Measurements from ENCODE around the gene BMPR1A. TPM values are rescaled to one million over a fixed set of nuclear protein-coding genes. Genes with fewer than 3 reads are reported as not detected.

The BMPR1A gene
- polyA plus RNA-seq, 2 of the 4 experiments (the other 2 are of a cell fraction) = 25.5 to 39.0 TPM

DNA sequence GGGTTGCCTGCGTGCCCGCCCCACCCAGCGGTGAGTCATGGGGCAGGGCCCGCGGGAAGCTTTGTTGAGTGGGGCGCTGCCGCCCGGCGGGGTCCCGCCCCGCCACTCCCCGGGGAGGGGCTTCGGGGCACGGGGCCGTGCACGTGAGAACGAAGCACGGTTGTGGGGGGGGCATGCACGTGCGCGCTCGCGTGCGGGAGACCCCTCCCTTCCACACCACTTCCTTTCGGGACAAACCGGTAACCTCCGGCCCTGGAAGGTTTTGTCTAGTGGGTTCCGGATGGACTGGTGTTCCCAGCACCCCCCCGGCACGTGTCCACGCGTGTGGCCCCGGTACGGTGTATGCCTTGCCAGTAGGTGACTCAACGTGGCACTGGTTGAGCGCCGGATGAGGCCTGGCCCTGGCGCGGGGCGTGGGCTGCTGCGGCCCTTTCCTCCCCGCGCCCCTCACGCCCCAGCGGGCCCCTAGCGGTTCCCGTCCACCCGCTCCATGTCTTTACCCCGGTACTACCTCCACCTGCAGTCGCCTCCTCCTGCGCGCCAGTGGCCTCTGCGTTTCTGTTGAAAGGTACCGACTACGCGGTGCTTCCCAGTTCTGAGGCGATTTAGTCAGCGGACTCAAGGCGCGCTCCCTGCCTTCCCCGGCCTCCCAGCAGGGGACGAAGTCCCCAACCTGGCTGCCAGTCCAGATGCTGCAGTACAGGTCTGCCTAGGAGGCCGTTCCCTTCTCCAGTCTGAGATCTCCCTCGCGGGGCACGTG is 215.0 kb downstream of the BMPR1A start:
- H3K27ac ChIP-seq = peak overlapping the region; percentile 87 to 96
- WGBS (ENCODE audit: missing lambda C conversion rate) = 69% methylated on average over 21 of the region's 66 CpGs
- FAIRE-seq = no peak
- peak; percentile 79 to 85 for DNase-seq (ENCODE audit: low read depth in 1 of 2, low spot score in 1 of 2)
- peak; percentile 68 to 79 for ATAC-seq
- peaks cover 40% of the 10 kb centered on the region for H3K4me1 ChIP-seq
- CTCF ChIA-PET = interaction anchor here (0.7 to 7.2 kb wide), 4 partner anchors 11 to 211 kb away, joined by 3 to 57 read pairs (median 22); no protein-coding TSS in a partner anchor
- POLR2A ChIA-PET = interaction anchor here (0.6 to 1.6 kb wide), 7 partner anchors 15 to 215 kb away, joined by 3 to 9 read pairs (median 5); partner anchors contain the start of genes BMPR1A, GLUD1, MMRN2 and SHLD2
- peak overlapping the region; percentile 59 for H3K4me3 ChIP-seq
- no peaks in the 10 kb centered on the region for H3K9me3 ChIP-seq
- H3K4me2 ChIP-seq = peak overlapping the region; percentile 88
- TF ChIP-seq MYC (IDR thresholded peaks at IDR 0.05; ENCODE audit: borderline replicate concordance, low read length) (peak; percentile 92), ZSCAN20 (CRISPR knock-in tag; IDR thresholded peaks at IDR 0.05) (no peak), ZFP36 (IDR thresholded peaks at IDR 0.05; ENCODE audit: borderline replicate concordance, partially characterized antibody) (no peak), SMC3 (IDR thresholded peaks at IDR 0.05) (no peak), KDM5A (IDR thresholded peaks at IDR 0.05) (no peak), ESRRA (IDR thresholded peaks at IDR 0.05; ENCODE audit: borderline replicate concordance, low read length) (no peak), NPAS2 (CRISPR knock-in tag; IDR thresholded peaks at IDR 0.05; ENCODE audit: borderline replicate concordance) (peak; percentile 99), BHLHE40 (IDR thresholded peaks at IDR 0.05; ENCODE audit: low read depth, low read length) (peak; percentile 97), FOSL2 (IDR thresholded peaks at IDR 0.05) (peak; percentile 73), FOSL2 (CRISPR knock-in tag; IDR thresholded peaks at IDR 0.05) (peak; percentile 96), HOXB13 (CRISPR knock-in tag; IDR thresholded peaks at IDR 0.05; ENCODE audit: low read depth) (no peak), FOXS1 (CRISPR knock-in tag; IDR thresholded peaks at IDR 0.05) (no peak), TFCP2L1 (CRISPR knock-in tag; IDR thresholded peaks at IDR 0.05) (no peak), HEYL (CRISPR knock-in tag; IDR thresholded peaks at IDR 0.05) (no peak), RFX5 (IDR thresholded peaks at IDR 0.05) (no peak), NFE2L2 (conservative IDR thresholded peaks at IDR 0.05; ENCODE audit: low read length) (no peak), RNF2 (IDR thresholded peaks at IDR 0.05; ENCODE audit: borderline replicate concordance, low read depth) (no peak), RAD21 (conservative IDR thresholded peaks at IDR 0.05 in 1 of 2, IDR thresholded peaks at IDR 0.05 in 1 of 2) (no peak; a peak in 1 of 5 replicates), PHF8 (IDR thresholded peaks at IDR 0.05; ENCODE audit: borderline replicate concordance, low read depth) (0 out of 2 replicates have a peak, but pooled peaks have one; percentile 11), TP53 (CRISPR knock-in tag; IDR thresholded peaks at IDR 0.05) (no peak), KDM1A (IDR thresholded peaks at IDR 0.05; ENCODE audit: low read depth) (no peak), JUN (IDR thresholded peaks at IDR 0.05) (peak; percentile 6 to 73; a peak in 2 of 5 replicates), JUNB (IDR thresholded peaks at IDR 0.05) (peak; percentile 52), HOXA7 (CRISPR knock-in tag; IDR thresholded peaks at IDR 0.05) (no peak), CHD2 (IDR thresholded peaks at IDR 0.05; ENCODE audit: low read length, partially characterized antibody) (no peak), MAZ (IDR thresholded peaks at IDR 0.05; ENCODE audit: borderline replicate concordance, low read depth, low read length) (no peak), CHD4 (IDR thresholded peaks at IDR 0.05; ENCODE audit: borderline replicate concordance) (no peak), EHF (CRISPR knock-in tag; IDR thresholded peaks at IDR 0.05) (no peak), RARB (CRISPR knock-in tag; IDR thresholded peaks at IDR 0.05) (no peak), SREBF2 (IDR thresholded peaks at IDR 0.05) (no peak)
- TF ChIP-seq, protein P1, sequence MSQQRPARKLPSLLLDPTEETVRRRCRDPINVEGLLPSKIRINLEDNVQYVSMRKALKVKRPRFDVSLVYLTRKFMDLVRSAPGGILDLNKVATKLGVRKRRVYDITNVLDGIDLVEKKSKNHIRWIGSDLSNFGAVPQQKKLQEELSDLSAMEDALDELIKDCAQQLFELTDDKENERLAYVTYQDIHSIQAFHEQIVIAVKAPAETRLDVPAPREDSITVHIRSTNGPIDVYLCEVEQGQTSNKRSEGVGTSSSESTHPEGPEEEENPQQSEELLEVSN (IDR thresholded peaks at IDR 0.05; ENCODE audit: borderline replicate concordance, low read depth) = no peak; the same call in 1 of the 2 replicates
- TF ChIP-seq, protein P2, sequence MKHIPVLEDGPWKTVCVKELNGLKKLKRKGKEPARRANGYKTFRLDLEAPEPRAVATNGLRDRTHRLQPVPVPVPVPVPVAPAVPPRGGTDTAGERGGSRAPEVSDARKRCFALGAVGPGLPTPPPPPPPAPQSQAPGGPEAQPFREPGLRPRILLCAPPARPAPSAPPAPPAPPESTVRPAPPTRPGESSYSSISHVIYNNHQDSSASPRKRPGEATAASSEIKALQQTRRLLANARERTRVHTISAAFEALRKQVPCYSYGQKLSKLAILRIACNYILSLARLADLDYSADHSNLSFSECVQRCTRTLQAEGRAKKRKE (CRISPR knock-in tag; IDR thresholded peaks at IDR 0.05; ENCODE audit: low read depth) = peak; percentile 58; the same call in 1 of the 2 replicates
- TF ChIP-seq, protein P3, sequence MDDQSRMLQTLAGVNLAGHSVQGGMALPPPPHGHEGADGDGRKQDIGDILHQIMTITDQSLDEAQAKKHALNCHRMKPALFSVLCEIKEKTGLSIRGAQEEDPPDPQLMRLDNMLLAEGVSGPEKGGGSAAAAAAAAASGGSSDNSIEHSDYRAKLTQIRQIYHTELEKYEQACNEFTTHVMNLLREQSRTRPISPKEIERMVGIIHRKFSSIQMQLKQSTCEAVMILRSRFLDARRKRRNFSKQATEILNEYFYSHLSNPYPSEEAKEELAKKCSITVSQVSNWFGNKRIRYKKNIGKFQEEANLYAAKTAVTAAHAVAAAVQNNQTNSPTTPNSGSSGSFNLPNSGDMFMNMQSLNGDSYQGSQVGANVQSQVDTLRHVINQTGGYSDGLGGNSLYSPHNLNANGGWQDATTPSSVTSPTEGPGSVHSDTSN (IDR thresholded peaks at IDR 0.05) = no peak
- TF ChIP-seq, protein P4, sequence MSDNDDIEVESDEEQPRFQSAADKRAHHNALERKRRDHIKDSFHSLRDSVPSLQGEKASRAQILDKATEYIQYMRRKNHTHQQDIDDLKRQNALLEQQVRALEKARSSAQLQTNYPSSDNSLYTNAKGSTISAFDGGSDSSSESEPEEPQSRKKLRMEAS (IDR thresholded peaks at IDR 0.05) = peak; percentile 99
- TF ChIP-seq, protein P5, sequence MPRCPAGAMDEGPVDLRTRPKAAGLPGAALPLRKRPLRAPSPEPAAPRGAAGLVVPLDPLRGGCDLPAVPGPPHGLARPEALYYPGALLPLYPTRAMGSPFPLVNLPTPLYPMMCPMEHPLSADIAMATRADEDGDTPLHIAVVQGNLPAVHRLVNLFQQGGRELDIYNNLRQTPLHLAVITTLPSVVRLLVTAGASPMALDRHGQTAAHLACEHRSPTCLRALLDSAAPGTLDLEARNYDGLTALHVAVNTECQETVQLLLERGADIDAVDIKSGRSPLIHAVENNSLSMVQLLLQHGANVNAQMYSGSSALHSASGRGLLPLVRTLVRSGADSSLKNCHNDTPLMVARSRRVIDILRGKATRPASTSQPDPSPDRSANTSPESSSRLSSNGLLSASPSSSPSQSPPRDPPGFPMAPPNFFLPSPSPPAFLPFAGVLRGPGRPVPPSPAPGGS (IDR thresholded peaks at IDR 0.05) = peak; percentile 42; the same call in 1 of the 3 replicates
- TF ChIP-seq, protein P6, sequence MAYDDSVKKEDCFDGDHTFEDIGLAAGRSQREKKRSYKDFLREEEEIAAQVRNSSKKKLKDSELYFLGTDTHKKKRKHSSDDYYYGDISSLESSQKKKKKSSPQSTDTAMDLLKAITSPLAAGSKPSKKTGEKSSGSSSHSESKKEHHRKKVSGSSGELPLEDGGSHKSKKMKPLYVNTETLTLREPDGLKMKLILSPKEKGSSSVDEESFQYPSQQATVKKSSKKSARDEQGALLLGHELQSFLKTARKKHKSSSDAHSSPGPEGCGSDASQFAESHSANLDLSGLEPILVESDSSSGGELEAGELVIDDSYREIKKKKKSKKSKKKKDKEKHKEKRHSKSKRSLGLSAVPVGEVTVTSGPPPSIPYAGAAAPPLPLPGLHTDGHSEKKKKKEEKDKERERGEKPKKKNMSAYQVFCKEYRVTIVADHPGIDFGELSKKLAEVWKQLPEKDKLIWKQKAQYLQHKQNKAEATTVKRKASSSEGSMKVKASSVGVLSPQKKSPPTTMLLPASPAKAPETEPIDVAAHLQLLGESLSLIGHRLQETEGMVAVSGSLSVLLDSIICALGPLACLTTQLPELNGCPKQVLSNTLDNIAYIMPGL (CRISPR knock-in tag; IDR thresholded peaks at IDR 0.05; ENCODE audit: borderline replicate concordance) = no peak
